Neural cell (in vitro differentiated cells): Measurements from ENCODE around the gene SASH3. TPM values are rescaled to one million over a fixed set of nuclear protein-coding genes. Genes with fewer than 3 reads are reported as not detected.

Source experiments
- H2AFZ ChIP-seq: fragments of 200-600, 300-800 bp; sonication (generic), shearing (Covaris generic); 2 replicates; pipeline ENCODE4 v1.6.0; 2014; ENCODE audit warnings: low read depth, mild to moderate bottlenecking, antibody characterized with exemption, low read length, moderate library complexity
- H3F3A ChIP-seq: fragments of 200-600 bp; shearing (Covaris generic); 2 replicates; pipeline ENCODE4 v1.6.1; 2016; ENCODE audit warnings: mild to moderate bottlenecking, moderate library complexity, mixed read lengths, antibody characterized with exemption, low read length; ENCODE audit not compliant: insufficient read depth, poor library complexity, severe bottlenecking
- H3K27ac ChIP-seq: fragments of 200-600, 300-800 bp; sonication (generic), shearing (Covaris generic); 2 replicates; pipeline ENCODE4 v1.5.1; 2014; ENCODE audit warnings: mild to moderate bottlenecking, low read length, moderate library complexity
- H3K27me3 ChIP-seq: fragments of 300-800, 200-600 bp; sonication (generic), shearing (Covaris generic); 2 replicates; pipeline ENCODE4 v1.6.0; 2014; ENCODE audit warnings: mild to moderate bottlenecking, low read depth, low read length, moderate library complexity; ENCODE audit not compliant: insufficient read depth
- H3K36me3 ChIP-seq: fragments of 300-800, 200-600 bp; sonication (generic), shearing (Covaris generic); 2 replicates; pipeline ENCODE4 v1.5.1; 2014; ENCODE audit warnings: mild to moderate bottlenecking, antibody characterized with exemption, low read length, moderate library complexity; ENCODE audit not compliant: insufficient read depth
- H3K4me2 ChIP-seq: fragments of 300-800, 200-600 bp; sonication (generic), shearing (Covaris generic); 2 replicates; pipeline ENCODE4 v1.6.0; 2014; ENCODE audit warnings: mild to moderate bottlenecking, low read length
- H3K4me3 ChIP-seq: fragments of 300-800, 200-600 bp; sonication (generic), shearing (Covaris generic); 2 replicates; pipeline ENCODE4 v1.5.1; 2014; ENCODE audit warnings: mild to moderate bottlenecking, low read length, moderate library complexity
- H3K79me2 ChIP-seq: fragments of 200-600 bp; shearing (Covaris generic); replicated peaks from 2 replicates; pipeline ENCODE4 v1.6.0; 2014; ENCODE audit warnings: mild to moderate bottlenecking, low read length, moderate library complexity; ENCODE audit not compliant: insufficient read depth
- H3K9ac ChIP-seq: fragments of 300-800, 200-600 bp; sonication (generic), shearing (Covaris generic); 2 replicates; pipeline ENCODE4 v1.6.1; 2016; ENCODE audit warnings: mild to moderate bottlenecking, low read length, mixed read lengths
- H3K9me2 ChIP-seq: fragments of 200-600 bp; shearing (Covaris generic); 2 replicates; pipeline ENCODE4 v1.6.1; 2016; ENCODE audit warnings: mild to moderate bottlenecking, low read length, mixed read lengths; ENCODE audit not compliant: insufficient read depth
- H3K9me3 ChIP-seq: fragments of 200-600, 300-800 bp; sonication (generic), shearing (Covaris generic); 2 replicates; pipeline ENCODE4 v1.6.1; 2016; ENCODE audit warnings: mild to moderate bottlenecking, mixed run types, low read length, moderate library complexity, mixed read lengths
- H4K20me1 ChIP-seq: fragments of 200-600 bp; shearing (Covaris generic); 2 replicates; pipeline ENCODE4 v1.6.1; 2016; ENCODE audit warnings: mild to moderate bottlenecking, mixed run types; ENCODE audit not compliant: insufficient read depth
- CTCF ChIP-seq: fragments of 450-650 bp; IDR thresholded peaks from 2 replicates; pipeline ENCODE4 v1.5.1; 2014; ENCODE audit warnings: antibody characterized with exemption, mild to moderate bottlenecking, moderate library complexity; ENCODE audit not compliant: poor library complexity, severe bottlenecking
- EP300 ChIP-seq: fragments of 450-650 bp; conservative IDR thresholded peaks from 2 replicates; pipeline ENCODE4 v1.6.1; 2014; ENCODE audit warnings: antibody characterized with exemption, mild to moderate bottlenecking, moderate library complexity; ENCODE audit not compliant: poor library complexity, severe bottlenecking
- EZH2 ChIP-seq: fragments of 200-600, 300-800 bp; shearing (Covaris generic), sonication (generic); IDR thresholded peaks from 2 replicates; pipeline ENCODE4 v1.6.1; 2014; ENCODE audit warnings: antibody characterized with exemption, low read length, borderline replicate concordance, mild to moderate bottlenecking; ENCODE audit not compliant: insufficient read depth, poor library complexity, severe bottlenecking
- MXI1 ChIP-seq: fragments of 450-650 bp; conservative IDR thresholded peaks from 2 replicates; pipeline ENCODE4 v1.6.1; 2014; ENCODE audit warnings: antibody characterized with exemption, mild to moderate bottlenecking; ENCODE audit not compliant: poor library complexity, severe bottlenecking
- POLR2AphosphoS5 ChIP-seq: IDR thresholded peaks from 2 replicates; pipeline ENCODE4 v1.6.1; 2012
- RAD21 ChIP-seq: fragments of 450-650 bp; conservative IDR thresholded peaks from 2 replicates; pipeline ENCODE4 v1.6.1; 2014; ENCODE audit warnings: antibody characterized with exemption, mild to moderate bottlenecking, moderate library complexity
- REST ChIP-seq: IDR thresholded peaks from 2 replicates; pipeline ENCODE4 v1.6.1; 2012; ENCODE audit warnings: borderline replicate concordance
- SMC3 ChIP-seq: fragments of 450-650 bp; conservative IDR thresholded peaks from 2 replicates; pipeline ENCODE4 v1.6.1; 2014; ENCODE audit warnings: antibody characterized with exemption, mild to moderate bottlenecking, moderate library complexity; ENCODE audit not compliant: poor library complexity
- TAF1 ChIP-seq: IDR thresholded peaks from 2 replicates; pipeline ENCODE4 v1.6.1; 2012; ENCODE audit warnings: low read depth
- polyA plus RNA-seq: library from polyadenylated mRNA; depleted of rRNA; stranded (reverse); fragments of >200 nt; gene quantifications from 2 replicates; pipeline ENCODE4 v1.2.3, GENCODE V29; 2014

SASH3 gene
- polyA plus RNA-seq, 1 donor from 2014 or later: not detected

- Histone ChIP-seq H3K79me2 (no peaks in the 10 kb centered on the region), H4K20me1 (no peaks in the 10 kb centered on the region), H3K36me3 (no peaks in the 10 kb centered on the region), H3K9me2 (no peaks in the 10 kb centered on the region), H3K9me3 (no peaks in the 10 kb centered on the region), H3F3A (no peaks in the 10 kb centered on the region), H3K4me3 (no peak overlapping the region), H3K4me2 (no peak overlapping the region), H2AFZ (no peak overlapping the region), H3K27ac (no peak overlapping the region), H3K27me3 (no peaks in the 10 kb centered on the region), H3K9ac (no peak overlapping the region)
- TF ChIP-seq MXI1 (no peak), CTCF (no peak), SMC3 (no peak), TAF1 (no peak), EP300 (no peak), POLR2AphosphoS5 (no peak), EZH2 (no peak), RAD21 (no peak), REST (no peak)
Measured at GRCh38 chrX:129743821-129744220, 35.9 kb upstream of the SASH3 start.

GRCh38 chrX:129744861-129745321 lies 34.9 kb upstream of the SASH3 start:
- no peak overlapping the region for H2AFZ ChIP-seq
- H3K27ac ChIP-seq: no peak overlapping the region
- no peaks in the 10 kb centered on the region for H3K79me2 ChIP-seq
- H3K36me3 ChIP-seq: no peaks in the 10 kb centered on the region
- H3K9me3 ChIP-seq: no peaks in the 10 kb centered on the region
- H3K27me3 ChIP-seq: no peaks in the 10 kb centered on the region
- no peaks in the 10 kb centered on the region for H4K20me1 ChIP-seq
- no peak overlapping the region for H3K4me2 ChIP-seq
- no peaks in the 10 kb centered on the region for H3F3A ChIP-seq
- H3K4me3 ChIP-seq: no peak overlapping the region
- no peaks in the 10 kb centered on the region for H3K9me2 ChIP-seq
- TF ChIP-seq MXI1 (no peak), RAD21 (no peak), SMC3 (no peak), POLR2AphosphoS5 (no peak)
- no peak overlapping the region for H3K9ac ChIP-seq
